Measurements from ENCODE around the gene ITGA8. TPM values are rescaled to one million over a fixed set of nuclear protein-coding genes. Genes with fewer than 3 reads are reported as not detected.
"Not testable (repeated sequence)": the region's sequence is repeated elsewhere in the genome, so short reads cannot be mapped to it uniquely, and the experiment has no call there.

ITGA8 gene
- total and polyA plus RNA-seq, 2 of the 4 experiments (the other 2 are of a cell fraction), result under 0.01 to 0.02 TPM

GRCh38 chr10:15557168-15557567 lies 162.6 kb downstream of the ITGA8 start:
- H3K36me3 ChIP-seq (ENCODE audit: control insufficient read depth, insufficient read depth, low read length); H3K9me3 ChIP-seq (ENCODE audit: control insufficient read depth, insufficient read depth, low read length); H3K4me2 ChIP-seq (ENCODE audit: low read depth, low read length); H3K27ac ChIP-seq (ENCODE audit: insufficient read depth, low read length); CTCF ChIA-PET; intact Hi-C loops (cut with micrococcal nuclease); dilution Hi-C loops (cut with HindIII; ENCODE audit: low sequenced_read_pairs, unreplicated experiment); H4K20me1 ChIP-seq (ENCODE audit: insufficient read depth, low read length); H3K4me1 ChIP-seq (ENCODE audit: control insufficient read depth, insufficient read depth, low read length); H4K5ac ChIP-seq (ENCODE audit: low read depth, low read length); H3K4me3 ChIP-seq (ENCODE audit: insufficient read depth, low read depth, low read length); H2BK20ac ChIP-seq (ENCODE audit: low read depth, low read length); POLR2A ChIA-PET (ENCODE audit: unreplicated experiment); BruUV-seq (replicated peaks); H2AK9ac ChIP-seq (replicated peaks; ENCODE audit: low read depth, low read length, poor library complexity); H3K56ac ChIP-seq (ENCODE audit: extremely low read depth, insufficient read depth, low read length); H2AFZ ChIP-seq (replicated peaks; ENCODE audit: low read length, poor library complexity); H3K9ac ChIP-seq (ENCODE audit: low read depth, low read length); H3K79me1 ChIP-seq (ENCODE audit: low read depth in 1 of 2, low read length in 2 of 2); H3K23ac ChIP-seq (ENCODE audit: low read depth, low read length); DNase-seq; ATAC-seq (ENCODE audit: low read depth); H3K27me3 ChIP-seq (ENCODE audit: control insufficient read depth, insufficient read depth, low read length); in situ Hi-C loops (cut with MboI; ENCODE audit: low sequenced_read_pairs): not testable (repeated sequence)
- peak; percentile 45; the same call in 1 of the 2 replicates for TF ChIP-seq NFE2L2 (IDR thresholded peaks at IDR 0.05; ENCODE audit: low read depth, low read length)
- peak; percentile 92 for TF ChIP-seq MAFK (IDR thresholded peaks at IDR 0.05; ENCODE audit: low read depth, low read length)
- Histone ChIP-seq H3K4ac (ENCODE audit: low read depth, low read length) (peak overlapping the region; percentile 42), H4K8ac (ENCODE audit: low read depth in 2 of 2, low read length in 2 of 2) (peak overlapping the region in 1 of 2 experiments; percentile 64; a peak in 1 of 4 replicates), H2BK120ac (ENCODE audit: low read depth, low read length) (peak overlapping the region; percentile 64), H3K18ac (ENCODE audit: low read depth, low read length) (peak overlapping the region; percentile 46; the same call in 1 of the 2 replicates), H2BK15ac (ENCODE audit: low read depth, low read length) (peak overlapping the region; percentile 10; the same call in 2 of the 3 replicates), H2AK5ac (ENCODE audit: low read depth, low read length) (peak overlapping the region; percentile 82; the same call in 1 of the 2 replicates), H3K14ac (replicated peaks; ENCODE audit: low read depth, low read length) (peak overlapping the region; percentile 70; the same call in 1 of the 2 replicates), H3K9me1 (ENCODE audit: insufficient read depth, low read length) (peaks cover 11% of the 10 kb centered on the region), H4K91ac (ENCODE audit: insufficient read depth, low read depth, low read length) (peak overlapping the region; percentile 48; the same call in 1 of the 2 replicates), H2BK5ac (ENCODE audit: low read depth, low read length, poor library complexity, severe bottlenecking) (peak overlapping the region; percentile 86)
- 35% methylated on average over 2 of the region's 3 CpGs; no CpG with 5 or more reads in 1 of the 2 experiments for WGBS, 2 experiments (ENCODE audit: extremely low coverage in 2 of 2, insufficient read length in 1 of 2)
